Measurements from ENCODE around the gene TPST2.

DNA sequence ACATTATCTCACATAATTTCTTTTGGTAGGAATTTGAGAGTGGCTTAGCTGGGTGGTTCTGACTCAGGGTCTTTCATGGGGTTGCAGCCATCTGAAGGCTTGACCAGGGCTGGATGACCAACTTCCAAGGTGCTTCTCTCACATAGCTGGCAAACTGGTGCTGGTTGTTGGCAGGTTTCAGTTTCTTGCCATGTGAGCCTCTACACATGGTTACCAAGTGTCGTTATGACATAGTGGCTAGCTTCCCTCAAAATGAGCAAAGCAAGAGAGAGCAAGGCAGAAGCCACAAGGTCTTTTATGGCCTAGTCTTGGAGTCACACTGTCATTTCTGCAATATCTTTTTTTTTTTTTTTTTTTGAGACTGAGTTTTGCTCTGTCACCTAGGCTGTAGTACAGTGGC lies 73.4 kb downstream of the TPST2 start:
- TF ChIP-seq, protein P1, sequence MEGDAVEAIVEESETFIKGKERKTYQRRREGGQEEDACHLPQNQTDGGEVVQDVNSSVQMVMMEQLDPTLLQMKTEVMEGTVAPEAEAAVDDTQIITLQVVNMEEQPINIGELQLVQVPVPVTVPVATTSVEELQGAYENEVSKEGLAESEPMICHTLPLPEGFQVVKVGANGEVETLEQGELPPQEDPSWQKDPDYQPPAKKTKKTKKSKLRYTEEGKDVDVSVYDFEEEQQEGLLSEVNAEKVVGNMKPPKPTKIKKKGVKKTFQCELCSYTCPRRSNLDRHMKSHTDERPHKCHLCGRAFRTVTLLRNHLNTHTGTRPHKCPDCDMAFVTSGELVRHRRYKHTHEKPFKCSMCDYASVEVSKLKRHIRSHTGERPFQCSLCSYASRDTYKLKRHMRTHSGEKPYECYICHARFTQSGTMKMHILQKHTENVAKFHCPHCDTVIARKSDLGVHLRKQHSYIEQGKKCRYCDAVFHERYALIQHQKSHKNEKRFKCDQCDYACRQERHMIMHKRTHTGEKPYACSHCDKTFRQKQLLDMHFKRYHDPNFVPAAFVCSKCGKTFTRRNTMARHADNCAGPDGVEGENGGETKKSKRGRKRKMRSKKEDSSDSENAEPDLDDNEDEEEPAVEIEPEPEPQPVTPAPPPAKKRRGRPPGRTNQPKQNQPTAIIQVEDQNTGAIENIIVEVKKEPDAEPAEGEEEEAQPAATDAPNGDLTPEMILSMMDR (IDR thresholded peaks at IDR 0.05) = no peak
- TF ChIP-seq POLR2A (IDR thresholded peaks at IDR 0.05) = no peak

All from adrenal gland (tissue), 5 donors.